C4-2B (cell line): Measurements from ENCODE around the gene HLCS.

Experiments used
- H3K27ac ChIP-seq: fragments of 450-650 bp; 2 replicates; pipeline ENCODE4 v1.5.1; 2017
- CTCF ChIP-seq: fragments of 450-650 bp; conservative IDR thresholded peaks from 2 replicates; pipeline ENCODE4 v1.5.1; 2017; ENCODE audit warnings: mild to moderate bottlenecking
- ZFX ChIP-seq: fragments of 450-650 bp; IDR thresholded peaks from 2 replicates; pipeline ENCODE4 v1.6.1; 2017

HLCS gene

GRCh38 chr21:36841866-36842265, 124.6 kb downstream of the HLCS start:
- TF ChIP-seq ZFX (no peak), CTCF (no peak)
- no peak overlapping the region for H3K27ac ChIP-seq

- TF ChIP-seq ZFX, result no peak
- no peak for TF ChIP-seq CTCF
- H3K27ac ChIP-seq, result no peak overlapping the region
Measured at GRCh38 chr21:36839735-36840134, 126.7 kb downstream of the HLCS start.

- no peak for TF ChIP-seq CTCF
- no peak for TF ChIP-seq ZFX
- H3K27ac ChIP-seq, result no peak overlapping the region
Measured at GRCh38 chr21:36839123-36839522, 127.3 kb downstream of the HLCS start.

- TF ChIP-seq CTCF, result no peak
- TF ChIP-seq ZFX, result no peak
- H3K27ac ChIP-seq, result no peak overlapping the region
Measured at GRCh38 chr21:36835383-36835795, 131.1 kb downstream of the HLCS start.

- TF ChIP-seq ZFX (no peak), CTCF (no peak)
- H3K27ac ChIP-seq, result no peak overlapping the region
Measured at GRCh38 chr21:36834192-36834591, 132.3 kb downstream of the HLCS start.

- no peak for TF ChIP-seq ZFX
- no peak for TF ChIP-seq CTCF
Measured at GRCh38 chr21:36830100-36830499, 136.4 kb downstream of the HLCS start.

GRCh38 chr21:36828891-36829515, 137.5 kb downstream of the HLCS start:
- TF ChIP-seq CTCF (no peak), ZFX (no peak)
- H3K27ac ChIP-seq, result no peak overlapping the region

More at GRCh38 chr21:36830100-36830499, 136.4 kb downstream of the HLCS start:
- no peak overlapping the region for H3K27ac ChIP-seq
